Measurements from ENCODE around the gene PAX8.

DNA sequence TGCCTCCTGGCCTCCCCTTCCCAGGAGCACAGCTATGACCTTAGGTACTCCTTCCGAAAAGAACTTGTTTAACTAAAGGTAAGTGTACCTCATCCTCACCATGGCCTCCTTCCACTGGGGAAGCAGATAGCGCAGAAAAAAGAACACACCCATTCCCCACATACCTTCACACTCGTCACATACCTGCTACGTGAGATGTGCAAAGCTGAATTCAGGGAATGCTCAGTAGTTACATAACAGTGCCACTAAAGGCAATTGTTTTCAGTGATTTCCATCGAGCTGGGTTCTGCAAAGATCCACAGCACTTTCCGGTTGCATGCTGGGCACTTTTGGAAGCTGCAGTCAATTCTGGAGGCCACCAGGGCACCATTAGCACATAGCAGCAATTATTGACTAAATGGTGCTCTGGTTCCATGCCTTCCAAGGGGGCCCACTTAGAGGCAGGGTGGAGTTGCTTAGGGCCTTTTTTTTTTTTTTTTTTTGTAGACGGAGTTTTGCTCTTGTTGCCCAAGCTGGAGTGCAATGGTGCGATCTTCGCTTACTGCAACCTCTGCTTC is 41.0 kb downstream of the PAX8 start:
- TF ChIP-seq, protein P1, sequence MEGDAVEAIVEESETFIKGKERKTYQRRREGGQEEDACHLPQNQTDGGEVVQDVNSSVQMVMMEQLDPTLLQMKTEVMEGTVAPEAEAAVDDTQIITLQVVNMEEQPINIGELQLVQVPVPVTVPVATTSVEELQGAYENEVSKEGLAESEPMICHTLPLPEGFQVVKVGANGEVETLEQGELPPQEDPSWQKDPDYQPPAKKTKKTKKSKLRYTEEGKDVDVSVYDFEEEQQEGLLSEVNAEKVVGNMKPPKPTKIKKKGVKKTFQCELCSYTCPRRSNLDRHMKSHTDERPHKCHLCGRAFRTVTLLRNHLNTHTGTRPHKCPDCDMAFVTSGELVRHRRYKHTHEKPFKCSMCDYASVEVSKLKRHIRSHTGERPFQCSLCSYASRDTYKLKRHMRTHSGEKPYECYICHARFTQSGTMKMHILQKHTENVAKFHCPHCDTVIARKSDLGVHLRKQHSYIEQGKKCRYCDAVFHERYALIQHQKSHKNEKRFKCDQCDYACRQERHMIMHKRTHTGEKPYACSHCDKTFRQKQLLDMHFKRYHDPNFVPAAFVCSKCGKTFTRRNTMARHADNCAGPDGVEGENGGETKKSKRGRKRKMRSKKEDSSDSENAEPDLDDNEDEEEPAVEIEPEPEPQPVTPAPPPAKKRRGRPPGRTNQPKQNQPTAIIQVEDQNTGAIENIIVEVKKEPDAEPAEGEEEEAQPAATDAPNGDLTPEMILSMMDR (IDR thresholded peaks at IDR 0.05): no peak
- TF ChIP-seq POLR2A (IDR thresholded peaks at IDR 0.05): no peak
